Superior temporal gyrus (tissue), 1 donor: ENCODE data around the gene TMC7.
"Not testable (repeated sequence)": the region's sequence is repeated elsewhere in the genome, so short reads cannot be mapped to it uniquely, and the experiment has no call there.

ENCODE experiments used
- DNase-seq: peaks from one replicate; pipeline ENCODE4 v3.0.0-alpha.2; 2016; ENCODE audit errors: extremely low spot score

TMC7 gene

DNA sequence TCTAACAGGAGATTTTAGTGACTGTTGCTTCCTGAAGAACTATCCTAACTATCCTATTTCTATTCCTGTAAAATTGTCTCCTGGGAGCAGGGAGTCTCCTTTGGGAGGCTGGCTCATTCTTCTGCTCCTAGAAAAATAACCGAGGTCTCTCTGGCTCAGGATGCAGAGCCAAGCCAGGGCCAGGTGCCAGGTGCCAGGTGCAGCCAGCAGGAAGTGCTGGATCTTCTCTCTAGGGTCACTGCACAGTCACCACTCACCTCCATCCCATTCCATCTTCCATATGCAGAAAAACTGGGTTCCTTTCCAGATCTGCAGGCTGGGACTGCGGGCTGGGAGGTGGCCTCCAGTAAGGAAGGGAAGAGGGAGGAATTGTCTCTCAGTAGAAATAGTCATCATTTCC lies 3.8 kb upstream of the TMC7 start:
- no peak for DNase-seq

DNA sequence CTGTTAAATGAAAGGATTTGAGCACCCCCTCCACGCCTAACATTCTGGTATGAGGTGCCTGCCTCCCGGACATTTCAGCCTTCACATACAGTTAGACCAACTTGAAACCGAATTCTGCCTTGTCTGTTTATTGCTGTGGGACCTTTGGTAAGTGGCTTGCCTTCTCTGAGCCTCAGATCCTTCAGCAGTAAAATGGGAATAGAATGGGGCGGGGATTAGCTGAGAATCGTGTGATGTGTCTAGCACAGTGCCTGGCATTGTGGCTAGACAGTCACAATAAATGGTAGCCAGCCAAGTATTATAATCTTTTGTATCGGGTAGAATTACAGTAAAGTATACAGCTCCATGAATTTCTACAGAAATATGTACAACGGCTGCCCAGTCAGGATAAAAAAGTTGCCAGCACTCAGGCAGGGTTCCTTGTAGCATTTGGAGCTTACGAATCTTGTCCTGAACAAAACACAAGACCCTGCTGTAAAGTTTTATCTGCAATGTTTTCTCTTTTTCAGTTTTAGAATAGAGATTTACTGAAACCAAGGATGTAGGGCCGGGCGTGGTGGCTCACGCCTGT lies 786 bp downstream of the TMC7 start:
- peak; percentile 59 for DNase-seq

DNA sequence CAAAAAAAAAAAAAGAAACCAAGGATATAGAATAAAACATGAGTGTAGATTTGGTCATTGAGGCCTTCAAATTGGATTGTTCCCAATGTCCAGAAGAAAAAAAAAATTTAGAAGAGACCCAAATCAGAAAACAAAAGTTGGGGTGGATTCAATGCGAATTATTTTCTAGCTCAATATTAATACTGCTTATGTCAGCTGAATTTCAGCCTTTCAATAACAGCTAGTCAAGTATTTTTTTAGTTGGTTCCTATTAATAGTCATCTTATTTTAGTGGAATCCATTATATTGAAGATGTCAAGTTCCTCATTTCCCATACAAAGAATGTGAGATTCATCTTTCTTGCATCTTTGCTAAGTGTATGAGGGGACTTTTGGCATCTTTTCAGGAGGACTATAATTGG lies 1.5 kb downstream of the TMC7 start:
- not testable (repeated sequence) for DNase-seq

GRCh38 chr16:18991731-18992130 lies 8.0 kb downstream of the TMC7 start:
- DNase-seq = not testable (repeated sequence)

DNA sequence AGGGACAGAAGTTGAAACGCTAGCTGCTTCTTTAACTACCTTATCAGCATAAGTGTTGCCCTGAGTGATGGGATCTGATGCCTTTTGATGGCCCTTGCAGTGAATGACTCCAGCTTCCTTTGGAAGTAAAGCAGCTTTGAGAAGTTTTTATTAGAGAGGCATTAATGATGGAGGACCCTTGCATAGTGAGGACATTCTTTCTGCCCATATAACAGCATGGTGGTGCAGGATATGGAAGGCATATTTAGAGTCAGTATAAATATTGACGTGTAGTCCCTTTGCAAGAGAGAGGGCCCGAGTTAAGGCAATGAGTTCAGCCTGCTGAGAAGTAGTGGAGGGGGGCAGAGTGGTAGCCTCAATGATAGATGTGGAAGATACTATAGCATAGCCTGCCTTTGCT lies 9.8 kb downstream of the TMC7 start:
- not testable (repeated sequence) for DNase-seq

DNA sequence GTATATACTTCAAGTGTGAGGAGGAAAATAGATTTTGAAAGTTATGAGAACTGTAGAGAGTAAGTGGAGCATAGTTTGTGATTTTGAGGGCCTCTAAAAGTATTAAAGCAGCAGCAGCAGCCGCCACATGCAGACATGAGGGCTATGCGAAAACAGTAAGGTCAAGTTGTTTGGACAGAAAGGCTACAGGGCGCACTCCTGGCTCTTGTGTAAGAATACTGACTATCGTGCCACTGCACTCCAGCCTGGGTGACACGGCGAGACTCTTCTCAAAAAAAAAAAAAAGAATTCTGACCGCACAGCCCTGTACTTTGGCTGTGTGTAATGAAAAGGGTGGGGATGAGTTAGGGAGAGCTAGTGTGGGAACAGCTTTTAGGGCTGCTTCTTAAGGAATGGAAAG lies 10.4 kb downstream of the TMC7 start:
- DNase-seq = not testable (repeated sequence)

DNA sequence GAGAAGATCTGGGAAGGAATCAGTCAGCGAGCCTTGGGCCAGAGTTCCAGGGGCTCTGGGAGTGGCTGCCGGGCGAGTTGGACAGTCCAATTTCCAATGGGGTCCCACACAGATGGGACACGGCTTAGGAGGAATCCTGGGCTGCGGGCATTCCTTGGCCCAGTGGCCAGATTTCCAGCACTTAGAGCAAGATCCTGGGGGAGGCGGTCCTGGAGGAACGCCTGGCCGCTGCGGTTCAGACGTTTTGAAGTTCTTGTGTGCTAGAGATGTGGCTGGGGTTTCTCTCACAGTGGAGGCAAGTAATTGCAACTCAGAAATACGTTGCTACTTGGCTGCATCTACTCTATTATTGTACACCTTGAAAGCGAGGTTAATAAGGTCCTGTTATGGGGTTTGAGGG lies 11.7 kb downstream of the TMC7 start:
- DNase-seq = not testable (repeated sequence)

DNA sequence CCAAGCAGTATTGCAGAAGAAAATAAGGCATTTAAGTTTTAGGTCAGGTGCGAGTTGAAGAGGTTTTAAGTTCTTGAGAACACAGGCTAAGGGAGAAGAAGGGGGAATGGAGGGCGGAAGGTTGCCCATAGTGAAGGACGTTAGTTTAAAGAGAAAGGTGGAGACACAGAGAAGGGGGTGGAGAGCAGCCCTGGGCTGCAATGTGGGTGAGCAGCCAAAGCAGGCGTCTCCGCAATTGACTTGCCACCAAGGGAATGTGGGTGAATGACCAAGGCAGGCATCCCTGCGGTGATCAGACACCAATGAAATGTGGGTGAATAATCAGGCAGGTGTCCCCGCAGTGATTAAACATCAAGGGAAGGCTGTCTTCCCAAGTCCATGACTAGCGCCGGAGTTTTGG lies 12.8 kb downstream of the TMC7 start:
- DNase-seq = not testable (repeated sequence)

GRCh38 chr16:18997001-18997400 lies 13.3 kb downstream of the TMC7 start:
- not testable (repeated sequence) for DNase-seq

DNA sequence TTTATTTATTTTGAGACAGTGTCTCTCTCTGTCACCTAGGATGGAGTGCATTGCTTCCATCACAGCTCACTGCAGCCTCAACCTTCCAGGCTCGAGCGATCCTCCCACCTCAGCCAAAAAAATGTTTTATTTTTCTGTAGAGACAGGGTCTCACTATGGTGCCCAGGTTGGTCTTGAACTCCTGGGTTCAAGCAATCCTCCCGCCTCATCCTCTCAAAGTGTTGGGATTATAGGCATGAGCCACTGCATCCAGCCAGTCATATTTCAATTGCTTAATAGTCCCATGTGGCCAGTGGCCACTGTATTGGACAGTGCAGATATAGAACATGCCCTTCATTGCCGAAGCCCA lies 15.3 kb downstream of the TMC7 start:
- no peak for DNase-seq

DNA sequence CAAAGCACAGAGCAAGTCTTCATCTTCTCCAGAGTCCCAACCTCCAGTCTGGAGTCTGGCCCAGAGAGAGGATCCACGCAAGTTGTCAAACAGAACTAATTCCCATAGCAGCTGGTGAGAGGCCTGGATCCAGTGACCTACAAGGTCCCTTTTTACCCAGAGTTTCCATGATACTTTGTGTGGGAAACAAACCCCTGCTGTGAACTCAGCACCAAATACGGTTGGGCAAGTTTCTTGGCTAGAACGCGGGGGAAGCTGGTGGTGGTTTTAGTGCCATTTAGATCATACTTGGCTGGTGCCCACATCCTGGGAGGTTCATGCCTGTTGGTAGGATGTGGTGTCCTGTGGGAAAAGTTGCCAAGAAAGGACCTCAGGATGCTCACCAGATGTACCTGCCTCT lies 18.1 kb downstream of the TMC7 start:
- peak; percentile 64 for DNase-seq

- no peak for DNase-seq
Observed at GRCh38 chr16:19003935-19004334, 20.2 kb downstream of the TMC7 start.

DNA sequence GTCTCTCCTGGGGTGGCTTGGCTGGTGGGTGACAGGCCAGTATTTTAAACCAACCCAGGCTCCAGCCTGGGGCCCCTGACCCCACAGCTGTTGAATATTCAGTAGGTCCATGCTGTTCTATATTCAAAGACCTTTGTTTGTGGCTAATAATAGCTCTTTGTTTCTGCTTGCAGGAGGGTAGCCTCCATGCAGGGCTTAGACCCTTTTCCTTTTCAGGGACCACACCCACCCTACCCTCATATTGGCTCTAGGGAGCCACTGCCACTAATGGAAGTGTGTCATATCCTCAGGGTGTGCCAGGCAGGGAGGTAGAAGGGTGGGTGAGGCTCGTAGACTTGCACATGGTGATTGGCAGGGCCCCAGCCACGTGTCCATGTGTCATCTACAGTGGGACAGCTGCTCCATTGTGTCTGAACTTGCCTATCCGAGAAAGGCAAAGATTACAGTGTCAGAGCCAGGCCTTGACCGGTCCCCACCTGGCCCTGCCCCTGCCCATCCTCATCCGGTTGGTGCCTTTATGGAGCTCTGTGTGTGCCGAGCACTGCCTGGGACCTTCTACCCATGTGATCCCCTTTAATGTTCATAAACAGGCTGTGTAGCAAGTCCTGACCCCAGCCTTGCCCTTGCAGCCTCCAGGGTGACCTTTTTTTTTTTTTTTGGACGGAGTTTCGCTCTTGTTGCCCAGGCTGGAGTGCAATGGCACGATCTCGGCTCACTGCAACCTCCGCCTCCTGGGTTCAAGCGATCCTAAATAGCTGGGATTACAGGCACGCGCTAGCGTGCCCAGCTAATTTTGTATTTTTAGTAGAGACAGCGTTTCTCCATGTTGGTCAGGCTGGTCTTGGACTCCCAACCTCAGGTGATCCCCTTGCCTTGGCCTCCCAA lies 22.1 kb downstream of the TMC7 start:
- DNase-seq = peak; percentile 97

DNA sequence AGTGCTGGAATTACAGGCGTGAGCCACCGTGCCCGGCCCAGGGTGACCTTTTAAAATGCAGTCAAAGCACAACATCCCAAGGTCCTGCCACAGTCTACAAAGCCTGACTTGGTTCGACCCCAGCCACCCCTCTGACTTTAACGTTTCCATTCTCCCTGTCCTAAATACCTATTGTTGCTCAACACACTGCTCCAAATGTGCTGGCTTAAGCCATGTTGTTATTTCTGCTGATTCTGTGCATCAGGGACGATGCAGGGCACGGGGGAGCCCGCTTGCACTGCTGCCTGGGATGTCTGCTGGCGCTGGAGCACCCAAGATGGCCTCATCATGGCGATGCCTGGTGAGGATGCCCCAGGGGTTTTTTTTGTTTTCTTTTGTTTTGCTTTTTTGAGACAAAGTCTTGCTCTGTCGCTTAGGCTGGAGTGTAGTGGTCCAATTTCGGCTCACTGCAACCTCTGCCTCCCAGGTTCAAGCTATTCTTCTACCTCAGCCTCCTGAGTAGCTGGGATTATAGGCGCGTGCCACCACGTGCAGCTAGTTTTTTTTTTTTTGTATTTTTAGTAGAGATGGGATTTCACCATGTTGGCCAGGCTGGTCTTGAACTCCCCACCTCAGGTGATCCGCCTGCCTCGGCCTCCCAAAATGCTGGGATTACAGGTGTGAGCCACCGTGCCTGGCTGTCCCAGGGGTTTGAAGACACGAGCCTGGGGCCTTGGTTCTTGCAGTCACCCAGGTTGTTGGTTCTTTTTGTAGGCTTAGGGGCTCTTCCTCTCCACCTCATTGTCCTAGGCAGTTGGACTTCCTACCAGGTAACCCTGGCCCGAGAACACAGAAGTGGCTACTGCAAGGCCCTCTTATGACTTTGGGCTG lies 22.9 kb downstream of the TMC7 start:
- DNase-seq = no peak

DNA sequence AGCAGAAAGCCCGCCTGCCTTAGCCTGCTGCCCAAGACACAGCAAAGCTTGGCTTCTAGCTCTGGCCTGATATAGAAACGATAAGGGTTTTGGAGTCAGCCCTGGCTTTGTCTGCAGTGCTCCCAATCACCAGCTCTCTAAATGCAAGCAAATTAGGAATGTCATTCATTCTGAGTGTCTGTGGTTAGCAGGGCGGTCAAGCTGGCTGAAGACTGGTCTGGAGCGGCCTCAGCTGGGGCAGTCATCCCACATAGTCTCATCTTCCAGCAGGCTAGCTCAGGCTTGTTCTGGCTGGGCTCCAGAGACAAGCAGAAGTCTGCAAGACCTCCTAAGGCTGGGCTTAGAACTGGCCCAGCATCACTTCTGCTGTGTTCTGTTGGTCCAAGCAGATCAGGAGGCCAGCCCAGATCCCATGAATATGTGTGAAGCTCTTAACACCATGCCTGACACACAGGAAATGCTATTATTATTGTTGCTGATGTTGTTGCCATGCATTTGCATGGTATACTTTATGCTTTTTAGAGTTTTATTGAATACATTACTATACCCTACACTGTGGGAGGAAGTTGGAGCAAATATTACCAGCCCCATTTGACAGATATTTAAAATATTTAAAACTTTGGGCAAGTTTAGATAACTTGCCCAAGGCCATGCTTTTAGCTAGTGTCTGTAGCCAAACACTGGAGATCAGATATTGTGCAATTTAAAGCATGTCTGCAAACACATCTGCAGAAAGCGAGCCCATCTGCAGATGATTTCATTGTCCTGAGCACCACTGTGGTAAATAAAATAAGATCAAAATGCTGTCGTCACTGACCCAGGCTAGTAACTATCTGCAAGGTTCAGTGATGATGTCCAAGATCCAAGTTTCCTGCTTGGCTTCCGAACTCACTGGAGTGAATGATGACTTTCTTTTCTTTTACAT lies 24.8 kb downstream of the TMC7 start:
- DNase-seq = no peak

DNA sequence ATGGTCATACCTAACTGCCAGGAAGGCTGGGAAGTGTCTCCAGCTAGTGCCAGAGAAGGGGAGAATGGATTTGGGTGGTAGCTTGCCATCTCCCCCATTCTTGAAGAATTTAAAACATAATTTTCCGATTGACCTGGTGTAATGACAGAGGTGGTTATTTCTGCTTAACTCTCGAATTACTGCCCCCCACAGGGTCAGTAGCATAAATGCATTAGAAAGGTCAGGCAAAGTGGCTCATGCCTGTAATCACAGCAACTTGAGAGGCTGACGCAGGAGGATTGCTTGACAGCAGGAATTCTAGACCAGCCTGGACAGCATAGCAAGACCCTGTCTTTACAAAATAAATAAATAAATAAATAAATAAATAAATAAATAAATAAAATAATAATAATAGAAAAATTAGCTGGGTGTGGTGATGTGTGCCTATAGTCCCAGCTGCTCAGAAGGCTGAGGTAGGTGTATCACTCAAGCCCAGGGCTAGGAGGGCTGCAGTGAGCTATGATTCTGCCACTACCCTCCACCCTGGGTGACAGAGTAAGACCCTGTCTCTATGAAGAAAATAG lies 27.5 kb downstream of the TMC7 start:
- DNase-seq = no peak

- no peak for DNase-seq
Observed at GRCh38 chr16:19014461-19014860, 30.7 kb downstream of the TMC7 start.

DNA sequence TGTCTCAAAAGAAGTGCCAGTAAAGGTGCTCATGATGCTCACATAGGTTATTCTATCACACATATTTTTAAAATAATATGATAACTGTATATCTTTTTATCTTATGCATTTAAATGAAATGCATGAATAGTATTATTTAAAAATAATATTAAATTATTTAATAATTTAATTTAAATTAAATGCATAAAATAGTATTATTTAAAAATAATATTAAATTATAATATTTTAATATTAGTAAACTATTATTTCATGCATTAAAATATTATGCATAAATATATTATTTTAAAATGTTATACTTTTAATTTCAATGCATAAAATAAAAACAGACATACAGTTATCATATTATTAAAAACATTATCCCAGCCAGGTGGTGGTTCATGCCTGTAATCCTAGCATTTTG lies 33.4 kb downstream of the TMC7 start:
- no peak for DNase-seq

- DNase-seq = no peak
Observed at GRCh38 chr16:19020689-19021088, 37.0 kb downstream of the TMC7 start.

DNA sequence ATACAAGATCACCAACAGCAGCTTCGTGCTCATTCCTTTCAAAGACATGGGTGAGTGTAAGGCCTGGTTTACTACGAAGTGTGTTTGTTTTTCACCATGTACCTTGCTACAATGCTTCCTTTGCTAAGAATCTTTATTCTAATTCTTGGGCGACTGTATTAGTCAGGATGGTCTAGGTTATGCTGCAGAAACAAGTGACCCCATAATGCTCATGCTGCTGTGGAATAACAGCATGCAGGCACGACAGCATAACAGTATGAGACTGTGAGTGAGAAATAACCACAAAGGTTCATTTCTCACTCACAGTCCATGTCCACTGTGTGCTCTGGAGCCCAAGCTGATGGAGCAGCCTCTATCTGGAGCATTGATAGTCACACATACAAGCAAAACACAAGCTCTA lies 38.0 kb downstream of the TMC7 start:
- no peak for DNase-seq

DNA sequence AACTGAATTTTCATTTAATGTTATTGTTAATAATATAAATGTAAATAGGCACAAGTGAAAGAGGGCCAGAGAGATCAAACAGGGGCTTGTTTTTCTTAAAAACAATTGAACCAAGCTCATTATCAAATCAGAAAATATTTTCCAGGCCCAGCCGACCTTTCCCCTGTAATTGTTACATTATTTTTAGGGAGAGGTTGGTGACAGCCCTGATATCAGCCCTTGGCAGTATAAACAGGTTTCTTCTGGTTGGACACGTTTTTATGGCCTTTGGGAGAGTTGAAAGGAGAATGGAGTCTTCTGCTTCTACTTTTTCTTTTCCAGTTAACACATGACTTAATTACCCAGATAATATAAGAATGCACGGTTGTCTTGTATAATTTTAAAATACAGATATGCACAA lies 43.7 kb downstream of the TMC7 start:
- no peak for DNase-seq
